Caco-2 (cell line): ENCODE data around the gene LRP8. TPM values are rescaled to one million over a fixed set of nuclear protein-coding genes. Genes with fewer than 3 reads are reported as not detected.

Experiments used
- BruUV-seq: library from RNA; stranded (reverse); fragments of 400-500 nt; replicated peaks from 2 replicates; lab custom pipeline; 2021; lab: Mats Ljungman, UMichigan
- CTCF ChIA-PET: fragments of 300-600 bp; sonication (Branson Sonifier 250); formaldehyde crosslinking; loops from one replicate; lab custom pipeline; 2022; ENCODE audit warnings: antibody characterized with exemption; lab: Charles Lee
- POLR2A ChIA-PET: fragments of 300-600 bp; sonication (Branson Sonifier 250); formaldehyde crosslinking; loops from one replicate; lab custom pipeline; 2022; ENCODE audit warnings: antibody characterized with exemption; lab: Charles Lee
- DNase-seq, 2 experiments: peaks; one replicate each; pipeline versions ENCODE4 v3.0.0 to v3.0.0-alpha.2; 2020 to 2022
- H3K27me3 ChIP-seq: replicated peaks from 2 replicates; pipeline ENCODE4 v1.6.0; 2011; ENCODE audit warnings: low read length; ENCODE audit not compliant: control insufficient read depth, insufficient read depth
- H3K36me3 ChIP-seq: 2 replicates; pipeline ENCODE4 v1.5.1; 2011; ENCODE audit warnings: low read length; ENCODE audit not compliant: control insufficient read depth, insufficient read depth
- H3K4me1 ChIP-seq: fragments of 250-450 bp; sonication (Bioruptor Pico); 2 replicates; pipeline ENCODE4 v1.5.1; 2020; ENCODE audit warnings: mild to moderate bottlenecking
- H3K4me3 ChIP-seq: 2 replicates; pipeline ENCODE4 v1.5.1; 2011; ENCODE audit warnings: low read depth, mild to moderate bottlenecking, control low read depth, low read length
- H3K9me3 ChIP-seq: fragments of 250-450 bp; sonication (Bioruptor Pico); 2 replicates; pipeline ENCODE4 v1.5.1; 2020; ENCODE audit warnings: mild to moderate bottlenecking, moderate library complexity
- H3K27ac Mint-ChIP-seq: one replicate; pipeline ENCODE4 v1.8.0; 2022; ENCODE audit warnings: mixed read lengths; ENCODE audit not compliant: unreplicated experiment
- H3K27me3 Mint-ChIP-seq: one replicate; pipeline ENCODE4 v1.8.0; 2022; ENCODE audit warnings: mixed read lengths; ENCODE audit not compliant: insufficient read depth, unreplicated experiment
- H3K36me3 Mint-ChIP-seq: one replicate; pipeline ENCODE4 v1.8.0; 2022; ENCODE audit warnings: mild to moderate bottlenecking, mixed read lengths; ENCODE audit not compliant: insufficient read depth, unreplicated experiment
- H3K4me1 Mint-ChIP-seq: one replicate; pipeline ENCODE4 v1.8.0; 2022; ENCODE audit warnings: low read depth, mixed read lengths; ENCODE audit not compliant: unreplicated experiment
- H3K4me3 Mint-ChIP-seq: one replicate; pipeline ENCODE4 v1.8.0; 2022; ENCODE audit warnings: mild to moderate bottlenecking, moderate library complexity, mixed read lengths; ENCODE audit not compliant: unreplicated experiment
- H3K9me3 Mint-ChIP-seq: one replicate; pipeline ENCODE4 v1.8.0; 2022; ENCODE audit warnings: mixed read lengths; ENCODE audit not compliant: unreplicated experiment
- intact Hi-C: fragments of 100-400 bp; cut with micrococcal nuclease; formaldehyde crosslinking; loops from one replicate; pipeline ENCODE4 v1.10.0; 2022; ENCODE audit not compliant: unreplicated experiment
- total RNA-seq: library from RNA; stranded (reverse); gene quantifications from 2 replicates; pipeline ENCODE4 v1.2.3, GENCODE V29; 2022
- TF ChIP-seq, protein P1 (sequence below), 2 experiments: fragments of 200-600 bp in 1 of 2; IDR thresholded peaks; 1 replicate in 1 of 2; 2 replicates in 1 of 2; pipeline versions ENCODE4 v1.5.1 to v1.8.0; 2011 to 2022; ENCODE audit warnings: antibody characterized with exemption in 1 of 2, control low read depth in 1 of 2, inconsistent platforms in 1 of 2, low read depth in 1 of 2, low read length in 1 of 2, mild to moderate bottlenecking in 1 of 2, moderate library complexity in 1 of 2; ENCODE audit not compliant: insufficient read depth in 1 of 2, severe bottlenecking in 1 of 2, unreplicated experiment in 1 of 2

The LRP8 gene
- total RNA-seq, 1 experiment from 2014 or later = 11.8 TPM

DNA sequence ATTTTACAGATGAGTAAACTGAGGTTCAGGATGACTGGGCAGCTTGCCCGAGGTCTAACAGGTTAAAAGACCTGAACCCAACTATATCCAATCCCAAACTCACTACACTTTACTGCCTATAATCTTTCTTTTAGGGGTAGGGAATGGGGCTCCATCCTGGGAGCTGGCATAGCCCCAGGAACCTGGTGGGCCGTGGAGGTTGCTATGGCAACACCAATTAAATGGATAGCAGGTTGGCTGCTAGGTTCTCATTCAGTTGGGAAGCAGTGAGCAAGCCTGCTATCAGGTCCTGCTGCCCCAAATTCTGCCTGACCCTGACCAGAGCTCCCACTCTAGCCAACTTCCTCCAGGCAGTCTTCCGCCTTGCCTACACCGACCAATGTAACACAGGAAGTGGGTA lies 40.9 kb downstream of the LRP8 start:
- no peak for DNase-seq
- H3K36me3 Mint-ChIP-seq = peaks cover 6% of the 10 kb centered on the region
- Histone ChIP-seq H3K4me3 (no peak overlapping the region), H3K9me3 (no peaks in the 10 kb centered on the region), H3K36me3 (no peaks in the 10 kb centered on the region), H3K4me1 (no peaks in the 10 kb centered on the region), H3K27me3 (no peaks in the 10 kb centered on the region)
- H3K4me1 Mint-ChIP-seq = no peaks in the 10 kb centered on the region
- intact Hi-C loops = no loop called here
- TF ChIP-seq, protein P1, sequence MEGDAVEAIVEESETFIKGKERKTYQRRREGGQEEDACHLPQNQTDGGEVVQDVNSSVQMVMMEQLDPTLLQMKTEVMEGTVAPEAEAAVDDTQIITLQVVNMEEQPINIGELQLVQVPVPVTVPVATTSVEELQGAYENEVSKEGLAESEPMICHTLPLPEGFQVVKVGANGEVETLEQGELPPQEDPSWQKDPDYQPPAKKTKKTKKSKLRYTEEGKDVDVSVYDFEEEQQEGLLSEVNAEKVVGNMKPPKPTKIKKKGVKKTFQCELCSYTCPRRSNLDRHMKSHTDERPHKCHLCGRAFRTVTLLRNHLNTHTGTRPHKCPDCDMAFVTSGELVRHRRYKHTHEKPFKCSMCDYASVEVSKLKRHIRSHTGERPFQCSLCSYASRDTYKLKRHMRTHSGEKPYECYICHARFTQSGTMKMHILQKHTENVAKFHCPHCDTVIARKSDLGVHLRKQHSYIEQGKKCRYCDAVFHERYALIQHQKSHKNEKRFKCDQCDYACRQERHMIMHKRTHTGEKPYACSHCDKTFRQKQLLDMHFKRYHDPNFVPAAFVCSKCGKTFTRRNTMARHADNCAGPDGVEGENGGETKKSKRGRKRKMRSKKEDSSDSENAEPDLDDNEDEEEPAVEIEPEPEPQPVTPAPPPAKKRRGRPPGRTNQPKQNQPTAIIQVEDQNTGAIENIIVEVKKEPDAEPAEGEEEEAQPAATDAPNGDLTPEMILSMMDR (IDR thresholded peaks at IDR 0.05; ENCODE audit: insufficient read depth in 1 of 2, low read depth in 1 of 2, low read length in 1 of 2, severe bottlenecking in 1 of 2, unreplicated experiment in 1 of 2) = no peak
- ChIA-PET CTCF (interaction anchor here (0.6 kb wide), 1 partner anchor 37 kb away, joined by 4 read pairs; no protein-coding TSS in a partner anchor), POLR2A (no interaction called here)
- H3K27me3 Mint-ChIP-seq = no peaks in the 10 kb centered on the region
- no peaks in the 10 kb centered on the region for H3K9me3 Mint-ChIP-seq
- BruUV-seq = no TSS peak
- H3K27ac Mint-ChIP-seq = no peak overlapping the region
- no peak overlapping the region for H3K4me3 Mint-ChIP-seq

DNA sequence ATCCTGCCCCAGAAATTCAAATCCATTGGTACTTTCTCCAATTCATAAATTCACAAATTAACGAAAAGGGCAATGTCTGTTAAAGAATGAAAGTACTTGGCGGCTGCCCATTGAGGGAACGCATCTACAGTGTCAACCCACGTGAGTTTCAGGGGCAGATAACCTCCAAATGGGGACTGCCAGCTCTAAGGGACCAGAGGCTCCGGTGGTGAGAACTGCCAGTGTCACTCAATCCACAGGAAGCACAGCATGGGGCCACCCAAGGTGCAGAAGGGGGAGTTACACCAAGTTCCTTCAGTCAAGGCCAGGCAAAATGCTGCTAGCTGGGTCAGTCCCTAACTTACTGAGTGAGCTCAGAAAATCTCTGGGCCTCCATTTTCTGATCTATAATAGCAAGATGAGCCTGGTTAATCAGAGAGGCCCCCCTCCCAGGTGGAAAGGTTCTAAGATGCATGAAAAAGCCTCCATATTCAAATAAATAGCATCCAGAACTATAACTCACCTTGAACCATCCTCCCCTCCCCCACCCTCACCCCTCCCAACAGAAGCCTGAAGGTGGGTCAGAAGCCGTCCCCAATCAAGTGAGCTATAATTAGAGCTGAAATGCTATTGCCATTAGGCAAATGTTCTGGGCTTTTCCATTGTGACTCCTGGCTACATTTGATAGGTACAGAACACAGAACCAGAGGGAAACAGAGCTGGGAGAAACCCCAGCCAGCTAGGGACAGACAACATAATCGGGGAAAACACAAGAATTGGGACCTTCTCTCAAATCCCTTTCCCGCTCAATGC lies 41.7 kb downstream of the LRP8 start:
- no peaks in the 10 kb centered on the region for H3K4me1 Mint-ChIP-seq
- no peaks in the 10 kb centered on the region for H3K36me3 ChIP-seq
- no peaks in the 10 kb centered on the region for H3K9me3 Mint-ChIP-seq
- CTCF ChIA-PET = interaction anchor here (0.6 kb wide), 1 partner anchor 38 kb away, joined by 4 read pairs; no protein-coding TSS in a partner anchor
- no peak overlapping the region for H3K4me3 ChIP-seq
- no peak overlapping the region for H3K4me3 Mint-ChIP-seq
- POLR2A ChIA-PET = no interaction called here
- H3K36me3 Mint-ChIP-seq = peaks cover under 1% of the 10 kb centered on the region
- intact Hi-C loops = no loop called here
- no peak overlapping the region for H3K27ac Mint-ChIP-seq
- no peaks in the 10 kb centered on the region for H3K4me1 ChIP-seq
- no peaks in the 10 kb centered on the region for H3K9me3 ChIP-seq
- no peaks in the 10 kb centered on the region for H3K27me3 ChIP-seq
- no peaks in the 10 kb centered on the region for H3K27me3 Mint-ChIP-seq
- no peak for DNase-seq
- TF ChIP-seq, protein P1 (IDR thresholded peaks at IDR 0.05; ENCODE audit: insufficient read depth in 1 of 2, low read depth in 1 of 2, low read length in 1 of 2, severe bottlenecking in 1 of 2, unreplicated experiment in 1 of 2) = no peak
- no TSS peak for BruUV-seq

DNA sequence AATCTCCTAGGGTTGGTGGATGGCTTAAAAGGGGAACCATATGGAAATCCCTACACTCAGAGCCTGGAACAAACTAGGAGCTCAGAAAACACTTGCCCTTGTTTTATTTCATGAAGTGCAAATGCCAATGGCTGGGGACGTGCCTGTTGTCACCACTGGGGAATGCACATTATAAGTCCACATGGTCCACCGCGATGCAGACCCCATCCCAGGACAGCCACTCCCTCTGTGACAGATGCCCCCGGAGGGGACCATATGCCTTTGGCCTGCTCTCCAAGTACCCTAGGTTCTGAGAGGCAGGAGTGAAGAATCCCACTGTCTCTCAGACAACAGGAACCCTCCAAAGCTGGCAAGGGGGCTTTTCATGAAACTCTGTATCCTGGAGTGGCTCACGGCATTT lies 42.3 kb downstream of the LRP8 start:
- H3K4me3 Mint-ChIP-seq = no peak overlapping the region
- Histone ChIP-seq H3K9me3 (no peaks in the 10 kb centered on the region), H3K4me1 (no peaks in the 10 kb centered on the region), H3K4me3 (no peak overlapping the region), H3K27me3 (no peaks in the 10 kb centered on the region), H3K36me3 (no peaks in the 10 kb centered on the region)
- CTCF ChIA-PET = no interaction called here
- no peaks in the 10 kb centered on the region for H3K27me3 Mint-ChIP-seq
- no peaks in the 10 kb centered on the region for H3K9me3 Mint-ChIP-seq
- no peaks in the 10 kb centered on the region for H3K36me3 Mint-ChIP-seq
- TF ChIP-seq, protein P1 (IDR thresholded peaks at IDR 0.05; ENCODE audit: insufficient read depth in 1 of 2, low read depth in 1 of 2, low read length in 1 of 2, severe bottlenecking in 1 of 2, unreplicated experiment in 1 of 2) = no peak
- POLR2A ChIA-PET = no interaction called here
- no peak overlapping the region for H3K27ac Mint-ChIP-seq
- DNase-seq = no peak
- intact Hi-C loops = no loop called here
- no peaks in the 10 kb centered on the region for H3K4me1 Mint-ChIP-seq
- no TSS peak for BruUV-seq
